ENCODE measurements around the gene HDAC9. TPM values are rescaled to one million over a fixed set of nuclear protein-coding genes. Genes with fewer than 3 reads are reported as not detected.

HDAC9 gene
- polyA plus RNA-seq, 2 of the 4 experiments (the other 2 are of a cell fraction), result 0.05 to 0.26 TPM

- H3K9me3 ChIP-seq, result no peaks in the 10 kb centered on the region
- ATAC-seq (no peak), FAIRE-seq (no peak), DNase-seq (ENCODE audit: low read depth in 1 of 2, low spot score in 1 of 2) (no peak)
- TF ChIP-seq HDAC2 (IDR thresholded peaks at IDR 0.05), result no peak
- TF ChIP-seq RCOR1 (IDR thresholded peaks at IDR 0.05; ENCODE audit: low read depth, low read length), result no peak
- no peak for TF ChIP-seq MAFK (IDR thresholded peaks at IDR 0.05; ENCODE audit: partially characterized antibody)
- TF ChIP-seq HOXB13 (CRISPR knock-in tag; IDR thresholded peaks at IDR 0.05; ENCODE audit: low read depth), result no peak
- no peak for TF ChIP-seq EHMT2 (IDR thresholded peaks at IDR 0.05; ENCODE audit: low read depth)
- no peak for TF ChIP-seq ESRRA (IDR thresholded peaks at IDR 0.05; ENCODE audit: borderline replicate concordance, low read length)
- TF ChIP-seq, protein P1, sequence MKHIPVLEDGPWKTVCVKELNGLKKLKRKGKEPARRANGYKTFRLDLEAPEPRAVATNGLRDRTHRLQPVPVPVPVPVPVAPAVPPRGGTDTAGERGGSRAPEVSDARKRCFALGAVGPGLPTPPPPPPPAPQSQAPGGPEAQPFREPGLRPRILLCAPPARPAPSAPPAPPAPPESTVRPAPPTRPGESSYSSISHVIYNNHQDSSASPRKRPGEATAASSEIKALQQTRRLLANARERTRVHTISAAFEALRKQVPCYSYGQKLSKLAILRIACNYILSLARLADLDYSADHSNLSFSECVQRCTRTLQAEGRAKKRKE (CRISPR knock-in tag; IDR thresholded peaks at IDR 0.05; ENCODE audit: low read depth), result no peak
- TF ChIP-seq HOXA7 (CRISPR knock-in tag; IDR thresholded peaks at IDR 0.05), result no peak
- TF ChIP-seq, protein P2, sequence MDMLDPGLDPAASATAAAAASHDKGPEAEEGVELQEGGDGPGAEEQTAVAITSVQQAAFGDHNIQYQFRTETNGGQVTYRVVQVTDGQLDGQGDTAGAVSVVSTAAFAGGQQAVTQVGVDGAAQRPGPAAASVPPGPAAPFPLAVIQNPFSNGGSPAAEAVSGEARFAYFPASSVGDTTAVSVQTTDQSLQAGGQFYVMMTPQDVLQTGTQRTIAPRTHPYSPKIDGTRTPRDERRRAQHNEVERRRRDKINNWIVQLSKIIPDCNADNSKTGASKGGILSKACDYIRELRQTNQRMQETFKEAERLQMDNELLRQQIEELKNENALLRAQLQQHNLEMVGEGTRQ (IDR thresholded peaks at IDR 0.05), result no peak
- TF ChIP-seq JUN (IDR thresholded peaks at IDR 0.05), result no peak
- no peak for TF ChIP-seq HEYL (CRISPR knock-in tag; IDR thresholded peaks at IDR 0.05)
- CTCF ChIA-PET, result no interaction called here
- H3K27ac ChIP-seq, result no peak overlapping the region
- POLR2A ChIA-PET, result no interaction called here
- 24% methylated on average over 3 of the region's 3 CpGs for WGBS (ENCODE audit: missing lambda C conversion rate)
- no peak overlapping the region for H3K4me2 ChIP-seq
- no peak overlapping the region for H3K4me3 ChIP-seq
- H3K4me1 ChIP-seq, result no peaks in the 10 kb centered on the region
Measured at GRCh38 chr7:18820981-18821380, 325.4 kb downstream of the HDAC9 start.

DNA sequence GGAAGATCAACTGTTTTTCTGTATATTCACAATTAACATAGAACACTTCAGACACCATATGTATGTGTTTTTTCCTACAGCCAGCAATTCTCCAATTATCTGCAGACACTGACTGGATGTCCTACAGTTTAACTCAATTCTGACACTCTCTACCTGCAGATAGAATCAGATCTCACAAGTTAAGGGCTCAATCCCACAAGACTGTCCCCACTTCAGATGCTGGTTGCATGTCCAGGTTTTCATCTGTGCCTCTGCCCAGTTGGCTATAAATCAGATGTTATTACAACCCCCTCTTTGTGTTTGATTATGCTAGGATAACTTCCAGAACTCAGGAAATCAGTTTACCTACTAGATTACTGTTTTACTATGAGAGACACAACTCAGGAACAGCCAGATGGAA, 326.0 kb downstream of the HDAC9 start:
- Histone ChIP-seq H3K4me1 (no peaks in the 10 kb centered on the region), H3K4me2 (no peak overlapping the region), H3K27ac (no peak overlapping the region), H3K9me3 (no peaks in the 10 kb centered on the region), H3K4me3 (no peak overlapping the region)
- ATAC-seq (no peak), FAIRE-seq (no peak), DNase-seq (ENCODE audit: low read depth in 1 of 2, low spot score in 1 of 2) (no peak)
- TF ChIP-seq POLR2A (IDR thresholded peaks at IDR 0.05; ENCODE audit: low read length), result no peak
- TF ChIP-seq JUNB (IDR thresholded peaks at IDR 0.05), result no peak
- no peak for TF ChIP-seq HOXB5 (CRISPR knock-in tag; IDR thresholded peaks at IDR 0.05)
- TF ChIP-seq KDM5A (IDR thresholded peaks at IDR 0.05), result no peak
- TF ChIP-seq, protein P1 (CRISPR knock-in tag; IDR thresholded peaks at IDR 0.05; ENCODE audit: low read depth), result no peak
- TF ChIP-seq EP300 (IDR thresholded peaks at IDR 0.05), result no peak
- TF ChIP-seq ELK1 (IDR thresholded peaks at IDR 0.05; ENCODE audit: low read depth, low read length), result no peak
- TF ChIP-seq JUN (IDR thresholded peaks at IDR 0.05), result no peak
- TF ChIP-seq HOXB13 (CRISPR knock-in tag; IDR thresholded peaks at IDR 0.05; ENCODE audit: low read depth), result no peak
- TF ChIP-seq TFCP2L1 (CRISPR knock-in tag; IDR thresholded peaks at IDR 0.05), result no peak
- TF ChIP-seq EHMT2 (IDR thresholded peaks at IDR 0.05; ENCODE audit: low read depth), result no peak
- TF ChIP-seq, protein P3, sequence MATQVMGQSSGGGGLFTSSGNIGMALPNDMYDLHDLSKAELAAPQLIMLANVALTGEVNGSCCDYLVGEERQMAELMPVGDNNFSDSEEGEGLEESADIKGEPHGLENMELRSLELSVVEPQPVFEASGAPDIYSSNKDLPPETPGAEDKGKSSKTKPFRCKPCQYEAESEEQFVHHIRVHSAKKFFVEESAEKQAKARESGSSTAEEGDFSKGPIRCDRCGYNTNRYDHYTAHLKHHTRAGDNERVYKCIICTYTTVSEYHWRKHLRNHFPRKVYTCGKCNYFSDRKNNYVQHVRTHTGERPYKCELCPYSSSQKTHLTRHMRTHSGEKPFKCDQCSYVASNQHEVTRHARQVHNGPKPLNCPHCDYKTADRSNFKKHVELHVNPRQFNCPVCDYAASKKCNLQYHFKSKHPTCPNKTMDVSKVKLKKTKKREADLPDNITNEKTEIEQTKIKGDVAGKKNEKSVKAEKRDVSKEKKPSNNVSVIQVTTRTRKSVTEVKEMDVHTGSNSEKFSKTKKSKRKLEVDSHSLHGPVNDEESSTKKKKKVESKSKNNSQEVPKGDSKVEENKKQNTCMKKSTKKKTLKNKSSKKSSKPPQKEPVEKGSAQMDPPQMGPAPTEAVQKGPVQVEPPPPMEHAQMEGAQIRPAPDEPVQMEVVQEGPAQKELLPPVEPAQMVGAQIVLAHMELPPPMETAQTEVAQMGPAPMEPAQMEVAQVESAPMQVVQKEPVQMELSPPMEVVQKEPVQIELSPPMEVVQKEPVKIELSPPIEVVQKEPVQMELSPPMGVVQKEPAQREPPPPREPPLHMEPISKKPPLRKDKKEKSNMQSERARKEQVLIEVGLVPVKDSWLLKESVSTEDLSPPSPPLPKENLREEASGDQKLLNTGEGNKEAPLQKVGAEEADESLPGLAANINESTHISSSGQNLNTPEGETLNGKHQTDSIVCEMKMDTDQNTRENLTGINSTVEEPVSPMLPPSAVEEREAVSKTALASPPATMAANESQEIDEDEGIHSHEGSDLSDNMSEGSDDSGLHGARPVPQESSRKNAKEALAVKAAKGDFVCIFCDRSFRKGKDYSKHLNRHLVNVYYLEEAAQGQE (IDR thresholded peaks at IDR 0.05), result no peak
- TF ChIP-seq HEYL (CRISPR knock-in tag; IDR thresholded peaks at IDR 0.05), result no peak
- no peak for TF ChIP-seq SMC3 (IDR thresholded peaks at IDR 0.05)
- TF ChIP-seq RFX5 (IDR thresholded peaks at IDR 0.05), result no peak
- TF ChIP-seq CBX8 (IDR thresholded peaks at IDR 0.05), result no peak
- no peak for TF ChIP-seq FOXS1 (CRISPR knock-in tag; IDR thresholded peaks at IDR 0.05)
- no peak for TF ChIP-seq HES2 (IDR thresholded peaks at IDR 0.05)
- no peak for TF ChIP-seq BHLHE40 (IDR thresholded peaks at IDR 0.05; ENCODE audit: low read depth, low read length)
- POLR2A ChIA-PET, result no interaction called here
- CTCF ChIA-PET, result no interaction called here
